OCI-M2 (cell line): ENCODE results near the gene G3BP1.
"Not testable (repeated sequence)": the region's sequence is repeated elsewhere in the genome, so short reads cannot be mapped to it uniquely, and the experiment has no call there.

Experiments used
- DNase-seq: peaks from one replicate; lab custom pipeline; 2025; ENCODE audit not compliant: unreplicated experiment; lab: John Stamatoyannopoulos, UW

Gene G3BP1

DNA sequence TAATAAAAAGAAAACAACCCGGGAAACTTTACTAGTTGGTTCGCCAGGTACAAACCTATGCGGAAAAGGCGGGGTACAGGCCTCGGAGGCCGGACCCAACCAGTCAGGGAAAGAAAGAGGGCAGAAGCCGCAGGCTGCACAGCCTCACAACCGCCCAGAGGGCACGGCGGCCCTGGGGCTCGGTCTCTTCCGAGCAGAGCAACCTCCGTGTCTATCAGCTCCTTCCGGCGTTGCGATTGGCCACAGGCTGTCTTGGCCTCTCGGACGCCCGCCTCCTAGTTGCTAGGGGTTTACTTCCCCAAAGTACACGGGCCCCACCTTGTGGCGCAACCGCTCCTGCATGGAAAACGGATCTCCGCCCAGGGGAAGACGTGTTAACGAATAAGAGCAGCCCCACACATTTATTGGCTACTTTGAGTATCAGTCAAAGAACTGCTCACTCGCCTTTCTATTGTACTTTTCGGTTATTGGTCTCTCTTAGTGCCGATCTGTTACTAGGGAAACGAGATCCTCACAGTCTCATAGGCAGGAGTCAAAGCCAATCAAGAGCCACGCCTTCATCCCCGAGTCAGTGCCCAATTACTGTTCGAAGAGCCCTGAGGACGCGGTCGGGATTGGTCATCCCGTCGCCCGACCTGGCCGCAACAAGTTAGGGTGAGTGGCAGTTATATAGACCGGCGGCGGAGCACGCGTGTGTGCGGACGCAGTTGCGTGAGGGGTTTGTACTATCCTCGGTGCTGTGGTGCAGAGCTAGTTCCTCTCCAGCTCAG, at the start of gene G3BP1:
Gene G3BP1, plus strand, starts transcription at position 696 of the 770 bp plus-strand sequence. CDS start 14,667 bp downstream, outside the sequence.
- peak; percentile 95 for DNase-seq

DNA sequence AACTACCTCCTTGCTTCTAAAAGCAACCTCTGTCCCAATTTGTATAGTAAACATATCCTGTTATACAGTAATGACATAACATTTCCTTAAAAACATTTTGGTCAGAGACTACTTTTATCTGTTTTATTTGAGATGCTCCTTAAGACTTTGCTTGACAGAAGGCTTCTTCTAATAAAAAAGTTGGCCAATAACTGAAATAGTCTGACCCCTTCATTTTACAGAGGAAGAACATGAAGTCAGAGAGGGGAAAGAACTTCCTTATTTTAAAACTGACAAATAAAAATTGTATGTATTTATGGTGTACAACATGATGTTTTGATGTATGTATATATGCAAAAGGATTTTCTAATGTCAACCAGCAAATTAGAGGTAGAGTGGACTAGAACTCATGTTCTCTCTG, 49.2 kb upstream of the G3BP1 start:
- DNase-seq: no peak

DNA sequence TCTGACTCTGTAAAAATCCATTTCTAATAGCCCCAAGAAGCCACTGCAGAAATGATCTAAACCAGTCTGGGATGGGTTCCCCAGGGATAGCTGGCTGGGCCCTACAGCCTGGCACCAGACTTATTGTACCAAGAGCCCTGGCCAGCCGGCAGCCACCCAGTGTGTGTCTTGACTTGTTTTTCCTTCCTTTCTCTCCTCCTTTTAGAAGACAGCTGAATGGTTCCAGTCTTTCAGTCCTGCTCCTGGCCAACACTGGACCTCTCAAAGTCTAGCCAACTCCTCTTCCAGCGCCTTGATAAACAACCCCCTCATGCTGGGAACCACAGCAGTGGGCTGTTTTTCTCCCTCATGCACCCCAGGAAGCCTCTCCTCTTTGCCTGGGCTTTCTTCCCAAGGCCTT, 47.4 kb upstream of the G3BP1 start:
- DNase-seq: no peak

DNA sequence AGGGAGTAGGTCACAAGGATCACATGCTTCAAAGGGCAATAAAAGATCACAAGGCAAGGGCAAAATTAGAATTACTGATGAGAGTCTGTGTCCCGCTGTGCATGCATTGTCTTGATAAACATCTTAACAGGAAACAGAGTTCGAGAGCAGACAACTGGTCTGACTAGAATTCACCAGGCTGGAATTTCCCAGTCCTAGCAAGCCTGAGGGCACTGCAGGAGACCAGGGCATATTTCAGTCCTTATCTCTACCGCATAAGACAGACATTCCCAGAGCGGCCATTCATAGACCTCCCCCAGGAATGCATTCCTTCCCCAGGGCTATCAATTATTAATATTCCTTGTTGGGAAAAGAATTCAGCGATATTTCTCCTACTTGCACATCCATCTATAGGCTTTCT, 42.2 kb upstream of the G3BP1 start:
- not testable (repeated sequence) for DNase-seq

DNA sequence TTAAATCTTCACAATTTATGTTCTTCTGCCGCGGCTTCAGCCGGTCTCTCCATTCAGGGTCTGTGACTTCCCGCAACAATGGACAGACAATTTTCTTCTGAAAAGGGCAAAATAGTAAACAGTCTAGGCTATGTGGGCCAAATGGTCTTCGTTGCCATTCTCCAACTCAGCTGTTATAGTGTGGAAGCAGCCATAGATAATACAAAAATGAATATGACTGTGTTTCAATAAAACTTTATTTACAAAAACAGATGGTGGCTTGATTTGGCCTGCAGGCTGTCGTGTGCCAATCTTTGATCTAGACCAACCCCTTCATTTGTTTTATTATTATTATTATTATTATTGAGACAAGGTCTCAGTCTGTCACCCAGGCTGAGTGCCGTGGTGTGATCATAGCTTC, 41.4 kb upstream of the G3BP1 start:
- DNase-seq: no peak

DNA sequence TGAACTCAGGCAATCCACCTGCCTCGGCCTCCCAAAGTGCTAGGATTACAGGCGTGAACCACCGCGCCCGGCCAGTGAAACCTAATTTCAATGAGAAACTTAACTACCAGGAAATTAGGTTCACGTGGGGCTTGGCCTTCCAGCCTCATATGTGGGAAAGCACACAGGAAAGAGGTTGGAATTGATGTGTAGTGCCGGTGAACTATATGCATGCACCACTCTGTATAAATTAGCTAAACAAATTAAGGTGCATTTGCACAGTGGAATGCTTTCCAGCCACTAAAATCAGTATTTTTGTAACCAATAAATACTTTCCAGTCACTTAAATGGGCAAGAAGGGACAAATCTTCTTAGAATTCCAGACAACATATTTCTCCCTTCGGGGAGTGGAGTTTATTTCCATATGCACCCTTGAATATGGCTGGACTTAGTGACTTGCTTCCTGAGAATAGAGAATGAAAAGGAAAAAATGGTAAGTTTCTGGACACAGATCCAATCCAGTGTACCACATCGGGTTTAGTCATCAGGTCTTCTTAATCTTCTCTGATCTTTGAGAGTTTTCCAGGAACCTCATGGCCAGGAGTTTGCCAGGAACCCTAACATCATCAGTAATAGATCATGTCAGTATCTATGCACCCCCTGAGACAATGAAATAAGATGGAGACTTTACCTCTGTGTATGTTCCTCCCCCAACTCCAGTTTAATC, 38.2 kb upstream of the G3BP1 start:
- no peak for DNase-seq

DNA sequence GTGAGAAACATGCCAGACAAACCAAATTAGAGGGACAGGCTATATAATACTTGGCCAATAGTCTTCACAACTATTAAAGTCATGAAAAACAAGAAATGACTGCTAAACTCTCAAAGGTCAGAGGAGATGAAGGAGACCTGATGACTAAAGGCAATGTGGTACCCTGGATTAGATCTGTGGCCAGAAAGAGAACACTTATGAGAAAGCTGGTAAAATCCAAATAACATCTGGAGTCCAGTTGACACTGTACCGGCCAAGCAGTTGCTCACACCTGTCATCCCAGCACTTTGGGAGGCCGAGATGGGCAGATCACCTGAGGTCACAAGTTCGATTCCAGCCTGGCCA, 37.7 kb upstream of the G3BP1 start:
- DNase-seq: no peak

DNA sequence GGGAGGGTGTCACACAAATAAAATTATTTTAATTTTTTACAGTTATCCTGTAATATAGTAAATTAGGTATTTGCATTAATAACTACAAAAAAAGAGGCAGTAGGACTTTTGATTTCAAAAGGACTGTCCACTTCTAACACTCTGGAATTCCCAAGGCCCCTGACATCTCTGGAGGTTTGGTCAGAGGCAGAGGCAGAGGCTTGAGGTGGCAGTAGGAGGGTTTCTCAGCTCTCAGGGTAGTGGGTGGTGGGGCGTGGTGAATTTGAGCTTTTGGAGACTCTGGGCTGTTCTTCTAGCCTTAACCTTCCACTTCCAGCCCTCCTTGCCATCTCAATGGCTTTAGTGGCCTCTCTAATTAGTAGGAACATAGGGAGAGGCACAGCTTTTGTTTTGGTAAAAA, 36.1 kb upstream of the G3BP1 start:
- no peak for DNase-seq

DNA sequence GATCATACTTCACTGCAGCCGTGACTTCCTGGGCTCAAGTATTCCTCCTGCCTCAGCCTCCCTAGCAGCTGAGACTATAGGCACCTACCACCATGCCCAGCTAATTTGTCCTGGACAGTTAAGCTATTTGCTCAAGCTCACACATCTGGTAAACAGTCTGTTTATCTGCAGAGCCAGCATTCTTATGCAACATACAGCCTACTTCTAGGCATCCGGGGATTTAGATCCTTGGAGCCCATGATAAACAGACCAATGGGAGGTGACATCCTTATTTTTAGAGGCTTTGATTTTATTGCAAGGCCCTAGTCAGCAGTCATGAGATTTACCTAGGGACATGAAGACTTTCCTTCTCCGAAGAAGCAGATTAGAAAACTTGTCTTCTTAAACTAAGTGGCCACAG, 34.3 kb upstream of the G3BP1 start:
- DNase-seq: no peak

DNA sequence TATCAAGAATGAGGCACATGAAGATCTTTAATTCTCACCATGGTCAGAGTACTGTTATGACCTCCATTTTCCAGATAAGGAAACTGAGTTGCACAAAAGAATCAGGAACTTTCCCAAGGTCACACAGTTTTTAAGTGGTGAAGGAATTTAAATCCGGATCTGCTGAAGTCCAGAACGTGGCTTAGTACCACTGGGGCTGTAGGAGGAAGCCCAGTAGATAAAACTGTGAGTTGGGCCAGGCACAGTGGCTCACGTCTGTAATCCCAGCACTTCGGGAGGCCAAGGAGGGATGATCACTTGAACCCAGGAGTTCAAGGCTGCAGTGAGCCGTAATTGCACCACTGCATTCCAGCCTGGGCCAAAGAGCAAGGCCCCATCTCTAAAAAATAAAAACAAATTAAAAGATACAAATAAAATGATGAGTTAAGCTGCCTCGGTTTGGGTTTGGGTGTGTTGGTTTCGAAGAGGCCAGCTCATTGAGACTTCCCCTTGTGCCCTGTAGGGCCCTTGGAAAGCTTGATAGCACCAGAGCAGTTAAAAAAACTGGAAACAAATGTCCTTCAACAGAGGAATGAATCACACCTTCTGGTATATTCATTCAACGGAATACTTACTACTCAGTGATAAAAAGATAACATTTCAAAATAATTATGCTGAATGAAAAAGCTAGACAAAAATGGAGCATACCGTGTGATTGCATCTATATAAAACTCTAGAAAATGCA, 33.5 kb upstream of the G3BP1 start:
- DNase-seq: no peak

DNA sequence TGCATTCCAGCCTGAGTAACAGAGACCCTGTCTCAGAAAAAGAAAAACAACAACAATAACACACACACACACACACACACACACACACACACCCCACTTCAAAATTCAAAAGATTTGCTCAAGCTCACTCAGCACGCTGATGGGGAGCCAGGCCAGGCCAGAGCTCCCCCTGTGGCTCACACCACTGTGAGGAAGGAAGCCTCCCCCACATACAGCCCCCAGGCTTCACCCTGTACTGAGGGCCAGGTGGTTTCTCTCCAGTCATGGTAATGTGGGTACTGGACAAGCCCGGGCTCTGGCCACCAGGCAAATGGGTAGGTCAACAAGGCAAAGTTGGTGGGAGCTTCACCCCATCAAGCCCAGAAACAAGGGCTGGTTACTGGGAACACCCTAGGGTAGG, 32.4 kb upstream of the G3BP1 start:
- DNase-seq: no peak

DNA sequence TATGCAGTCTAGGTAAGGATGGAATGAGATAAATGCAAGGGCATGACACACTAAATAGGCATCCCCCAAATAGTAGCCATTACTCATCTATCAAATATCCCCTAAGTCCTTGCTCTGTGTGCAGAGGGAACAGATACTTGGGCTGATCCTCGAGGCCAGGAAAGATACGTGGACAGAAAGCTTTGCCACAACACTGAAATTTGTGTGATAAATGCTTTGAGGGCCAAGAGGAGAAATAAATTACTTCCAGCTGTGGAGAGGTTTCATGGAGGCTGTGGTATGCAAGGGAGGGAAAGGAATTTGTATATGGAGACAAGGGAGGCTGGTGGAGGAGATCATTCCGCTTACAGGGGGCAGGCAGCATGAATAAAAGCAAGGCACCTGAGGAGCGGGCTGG, 31.8 kb upstream of the G3BP1 start:
- DNase-seq: no peak

DNA sequence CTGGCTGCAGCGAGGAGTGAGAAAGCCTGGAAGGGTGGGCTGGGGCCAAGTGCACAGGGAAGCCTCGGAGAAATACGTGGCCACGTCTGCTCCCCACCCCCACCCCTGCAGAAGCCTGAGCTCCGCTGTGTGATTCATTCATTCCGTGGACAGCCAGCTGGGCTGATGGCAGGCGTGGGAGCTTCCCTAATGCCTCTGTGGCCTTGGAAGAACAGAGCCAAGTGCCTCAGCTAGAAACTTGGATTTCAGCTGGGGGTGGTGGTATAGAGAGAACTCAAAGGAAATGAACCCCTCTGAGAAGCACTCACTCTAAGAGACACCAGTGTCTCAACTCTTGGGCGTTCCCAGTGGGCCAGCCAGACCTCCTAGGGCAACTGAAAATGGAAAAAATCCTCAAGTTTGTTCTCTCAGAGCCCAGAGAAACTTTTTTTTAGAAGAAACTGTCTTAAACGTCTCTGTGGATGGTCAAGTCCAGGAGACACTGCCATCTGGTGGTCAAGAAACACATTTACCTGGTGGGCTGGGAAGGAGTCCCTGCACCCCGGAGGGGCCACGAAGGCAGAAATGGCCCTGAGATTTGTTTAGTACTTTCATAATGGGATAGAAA, 31.3 kb upstream of the G3BP1 start:
- DNase-seq: no peak

DNA sequence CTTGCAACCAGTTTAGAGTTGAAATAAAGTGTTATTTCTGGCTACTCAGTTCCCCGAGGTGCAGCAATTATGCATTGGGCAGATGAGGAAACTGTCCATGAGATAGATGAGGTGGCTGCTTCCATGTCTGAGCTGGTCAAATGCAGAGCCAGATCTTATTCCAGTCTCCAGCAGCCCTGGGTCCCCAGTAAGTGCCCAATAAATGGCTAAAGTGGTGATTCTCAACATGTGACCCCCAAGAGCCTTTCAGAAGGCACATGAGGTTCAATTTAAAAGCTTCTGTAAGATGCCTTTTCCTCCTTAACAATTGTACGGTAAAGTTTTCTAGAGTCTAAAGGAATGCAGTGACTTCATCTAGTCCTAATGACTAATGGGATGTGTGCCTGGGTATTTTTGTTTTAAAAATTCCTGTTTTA, 30.8 kb upstream of the G3BP1 start:
- DNase-seq: no peak

DNA sequence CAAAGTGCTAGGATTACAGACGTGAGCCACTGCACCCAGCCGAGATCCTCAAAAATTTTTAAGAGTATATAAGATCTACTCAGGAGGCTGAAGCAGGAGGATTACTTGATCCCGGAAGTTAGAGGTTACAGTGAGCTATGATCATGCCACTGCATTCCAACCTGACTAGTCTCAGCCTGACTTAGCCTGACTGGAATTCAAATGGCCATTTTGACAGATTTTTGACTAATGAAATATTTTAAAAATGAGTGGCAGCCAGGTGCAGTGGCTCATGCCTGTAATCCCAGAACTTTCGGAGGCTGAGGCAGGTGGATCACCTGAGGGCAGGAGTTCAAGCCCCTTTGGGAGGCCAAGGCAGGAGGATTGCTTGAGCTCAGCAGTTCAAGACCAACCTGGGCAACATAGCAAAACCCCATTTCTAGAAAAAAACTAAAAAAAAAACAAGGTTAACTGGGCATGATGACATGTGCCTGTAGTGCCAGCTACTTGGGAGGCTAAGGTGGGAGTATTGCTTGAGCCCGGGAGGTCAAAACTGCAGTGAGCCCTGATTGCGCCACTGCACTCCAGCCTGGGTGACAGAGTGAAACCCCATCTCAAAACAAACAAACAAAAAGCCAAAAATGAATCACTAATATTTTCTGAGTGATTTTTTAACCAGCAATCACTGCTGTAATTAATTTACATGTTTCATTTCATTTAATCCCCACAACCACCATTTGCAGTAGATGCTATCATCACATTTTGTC, 29.9 kb upstream of the G3BP1 start:
- no peak for DNase-seq

DNA sequence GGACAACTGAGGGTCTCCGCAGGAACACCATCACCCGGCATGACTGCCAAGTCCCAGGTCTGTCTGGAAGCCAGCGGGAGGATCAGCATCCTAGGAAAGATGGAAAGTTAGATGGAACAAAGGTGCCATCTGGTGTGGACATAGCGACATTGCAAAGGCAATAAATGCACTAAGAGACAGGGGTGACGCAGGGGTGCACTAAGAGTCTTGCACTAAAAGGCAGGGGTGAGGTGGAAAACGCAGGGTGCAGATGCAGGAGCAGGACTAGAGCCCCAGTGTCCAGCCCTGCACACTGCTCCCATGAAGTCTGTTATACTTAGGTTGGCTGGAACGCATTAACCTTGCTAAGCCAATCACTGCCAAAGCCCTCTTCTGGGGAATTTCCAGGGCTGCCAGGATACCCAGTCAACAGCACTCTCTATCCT, 28.9 kb upstream of the G3BP1 start:
- no peak for DNase-seq

DNA sequence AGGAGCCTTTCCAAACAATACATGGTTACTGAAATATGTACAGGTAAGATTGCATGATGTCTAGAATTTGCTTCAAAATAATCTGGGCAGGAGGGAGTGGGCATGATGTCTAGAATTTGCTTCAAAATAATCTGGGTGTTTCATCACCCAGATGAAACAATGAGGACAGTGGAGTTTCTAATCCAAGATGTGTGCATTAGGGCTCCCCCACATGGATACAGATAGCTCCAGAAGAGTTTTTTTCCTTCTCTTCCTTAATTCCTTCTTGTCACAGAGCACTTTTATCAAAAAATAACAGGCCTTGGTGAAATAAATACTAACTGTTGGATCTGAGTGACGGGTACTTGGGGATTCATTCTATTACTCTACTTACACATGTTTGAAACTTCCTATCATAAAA, 28.2 kb upstream of the G3BP1 start:
- no peak for DNase-seq

DNA sequence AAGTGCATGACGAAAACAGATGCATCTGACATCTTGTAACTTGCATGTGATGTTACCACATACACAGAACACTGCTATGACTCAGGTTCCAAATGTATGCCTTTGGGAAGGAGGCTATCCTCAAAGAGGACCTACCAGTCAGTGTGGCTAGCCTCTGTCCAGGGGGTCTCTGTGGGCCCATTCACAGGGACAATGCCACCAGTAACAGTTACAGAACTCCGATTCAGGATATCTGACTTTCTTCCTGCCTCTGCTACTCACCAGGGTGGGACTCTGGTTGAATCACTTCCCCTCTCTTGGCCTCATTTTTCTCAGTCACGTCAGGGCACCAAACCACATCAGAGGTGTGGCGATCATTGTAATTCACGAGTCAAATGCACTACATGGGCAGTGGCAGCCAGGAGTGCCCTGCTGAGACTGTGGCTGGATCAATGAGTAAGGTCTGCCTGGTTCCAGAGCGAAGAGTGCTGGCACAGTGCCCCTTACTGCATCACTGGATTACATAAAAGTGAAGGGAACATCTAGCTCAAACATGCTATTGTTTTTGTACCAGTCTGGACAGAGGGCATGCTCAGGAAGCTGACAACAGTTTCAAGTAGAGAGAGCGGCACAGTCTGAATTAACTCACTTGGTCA, 26.6 kb upstream of the G3BP1 start:
- no peak for DNase-seq

DNA sequence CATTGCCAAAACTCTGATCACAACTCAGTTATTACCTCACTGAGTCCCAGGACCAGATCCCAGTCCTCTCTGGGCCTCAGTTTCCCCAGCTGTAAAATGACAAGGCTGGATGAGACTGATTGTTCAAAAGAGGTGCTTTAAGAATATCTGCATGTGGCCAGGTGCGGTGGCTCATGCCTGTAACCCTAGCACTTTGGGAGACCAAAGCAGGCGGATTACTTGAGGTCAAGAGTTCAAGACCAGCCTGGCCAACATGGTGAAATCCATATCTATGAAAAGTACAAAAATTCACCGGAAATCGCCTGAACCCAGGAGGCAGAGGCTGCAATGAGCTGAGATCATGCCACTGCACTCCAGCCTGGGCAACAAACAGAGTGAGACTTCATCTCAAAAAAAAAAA, 21.6 kb upstream of the G3BP1 start:
- DNase-seq: no peak

DNA sequence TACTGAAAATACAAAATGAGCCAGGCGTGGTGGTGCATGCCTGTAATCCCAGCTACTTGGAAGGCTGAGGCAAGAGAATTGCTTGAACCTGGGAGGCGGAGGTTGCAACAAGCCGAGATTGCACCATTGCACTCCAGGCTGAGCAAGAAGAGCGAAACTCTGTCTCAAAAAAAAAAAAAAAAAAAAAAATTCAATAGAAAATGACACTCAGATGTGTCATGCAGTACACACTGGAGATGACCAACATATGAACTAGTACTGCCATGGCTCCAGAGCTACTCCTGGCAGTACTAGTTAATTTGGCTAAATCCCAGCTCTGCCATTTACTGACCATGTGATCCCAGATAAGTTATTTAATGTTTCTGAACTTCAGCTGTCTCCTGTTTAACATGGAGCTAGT, 20.7 kb upstream of the G3BP1 start:
- no peak for DNase-seq

DNA sequence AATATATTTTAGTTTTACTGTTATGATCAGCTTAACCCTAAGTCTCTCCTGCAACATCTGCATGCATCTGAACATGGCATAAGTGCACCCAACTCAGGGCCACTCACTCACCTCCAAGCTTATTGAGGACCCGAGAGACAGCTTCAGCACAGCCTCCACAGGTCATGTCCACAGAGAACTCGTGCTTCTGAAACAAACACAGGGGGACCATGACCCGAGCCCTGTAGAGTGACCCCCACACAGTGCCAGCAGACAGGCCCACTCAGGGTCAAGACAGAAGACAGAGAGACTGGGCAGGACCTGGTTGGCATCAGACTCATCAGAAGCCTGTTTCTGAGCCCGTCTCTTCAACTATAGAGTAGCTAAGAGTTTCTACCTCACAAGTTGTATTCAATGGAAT, 20.2 kb upstream of the G3BP1 start:
- DNase-seq: no peak
